ENCODE data around the gene PAX5.

Gene PAX5

DNA sequence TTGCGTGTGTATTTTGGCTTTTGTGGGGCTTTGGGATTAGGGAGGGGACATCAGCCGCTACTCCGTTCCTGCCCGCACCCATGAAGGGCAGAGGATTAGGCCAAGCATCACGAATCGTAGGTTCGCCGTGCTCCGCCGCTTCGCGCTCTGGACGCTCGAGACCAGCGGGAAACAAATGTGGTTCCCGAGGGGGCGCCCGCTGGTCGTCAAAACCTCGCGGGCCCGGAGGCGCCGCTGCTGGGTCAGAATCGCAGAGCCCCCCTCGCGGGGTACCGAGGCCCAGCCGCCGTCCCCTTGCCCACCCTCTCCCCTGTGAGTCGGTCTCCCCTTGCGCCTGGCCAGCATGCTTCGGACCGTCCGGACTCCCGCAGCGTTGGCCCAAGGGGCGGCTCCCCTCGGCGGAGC lies 2.3 kb upstream of the PAX5 start:
- TF ChIP-seq, protein P1, sequence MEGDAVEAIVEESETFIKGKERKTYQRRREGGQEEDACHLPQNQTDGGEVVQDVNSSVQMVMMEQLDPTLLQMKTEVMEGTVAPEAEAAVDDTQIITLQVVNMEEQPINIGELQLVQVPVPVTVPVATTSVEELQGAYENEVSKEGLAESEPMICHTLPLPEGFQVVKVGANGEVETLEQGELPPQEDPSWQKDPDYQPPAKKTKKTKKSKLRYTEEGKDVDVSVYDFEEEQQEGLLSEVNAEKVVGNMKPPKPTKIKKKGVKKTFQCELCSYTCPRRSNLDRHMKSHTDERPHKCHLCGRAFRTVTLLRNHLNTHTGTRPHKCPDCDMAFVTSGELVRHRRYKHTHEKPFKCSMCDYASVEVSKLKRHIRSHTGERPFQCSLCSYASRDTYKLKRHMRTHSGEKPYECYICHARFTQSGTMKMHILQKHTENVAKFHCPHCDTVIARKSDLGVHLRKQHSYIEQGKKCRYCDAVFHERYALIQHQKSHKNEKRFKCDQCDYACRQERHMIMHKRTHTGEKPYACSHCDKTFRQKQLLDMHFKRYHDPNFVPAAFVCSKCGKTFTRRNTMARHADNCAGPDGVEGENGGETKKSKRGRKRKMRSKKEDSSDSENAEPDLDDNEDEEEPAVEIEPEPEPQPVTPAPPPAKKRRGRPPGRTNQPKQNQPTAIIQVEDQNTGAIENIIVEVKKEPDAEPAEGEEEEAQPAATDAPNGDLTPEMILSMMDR (IDR thresholded peaks at IDR 0.05; ENCODE audit: low read depth, low read length), result no peak
- DNase-seq (ENCODE audit: extremely low read depth, low read depth), result no peak

DNA sequence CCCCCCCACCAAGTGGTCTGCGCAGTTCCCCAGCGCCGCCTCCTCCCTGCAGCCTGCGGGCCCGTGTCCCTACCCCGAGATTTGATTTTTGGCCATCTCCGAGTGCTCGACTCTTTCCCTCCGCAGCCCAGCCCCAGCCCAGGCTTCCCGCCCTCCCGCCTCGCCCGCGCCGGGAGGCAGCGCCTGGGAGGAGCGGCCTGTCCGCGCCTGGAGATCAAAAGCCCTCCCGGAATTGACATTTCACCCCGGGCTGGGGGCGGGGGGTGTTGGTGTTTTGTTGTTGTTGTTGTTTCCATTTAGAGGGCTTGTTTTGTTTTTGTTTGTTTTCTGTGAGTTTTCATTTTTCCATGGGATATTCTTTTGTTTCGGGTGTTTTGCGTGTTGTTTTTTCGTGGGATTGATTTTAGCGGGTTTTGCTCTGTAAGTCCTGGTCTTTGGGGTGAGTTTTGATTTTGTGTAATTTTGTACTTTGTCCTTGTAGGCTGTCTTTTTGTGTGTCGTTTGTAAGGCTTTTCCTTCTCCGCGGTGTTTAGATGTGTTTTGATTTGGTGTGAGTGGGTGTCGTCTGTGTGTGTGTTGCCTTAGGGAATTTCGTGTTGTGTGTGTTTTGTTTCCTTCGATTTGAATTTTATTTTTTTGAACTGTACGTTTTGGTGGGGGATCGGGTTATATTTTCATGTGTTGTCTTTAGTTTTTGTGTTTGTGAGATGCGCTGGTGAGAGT lies 1.7 kb upstream of the PAX5 start:
- DNase-seq (ENCODE audit: extremely low read depth, low read depth), result no peak
- TF ChIP-seq, protein P1 (IDR thresholded peaks at IDR 0.05; ENCODE audit: low read depth, low read length), result no peak

DNA sequence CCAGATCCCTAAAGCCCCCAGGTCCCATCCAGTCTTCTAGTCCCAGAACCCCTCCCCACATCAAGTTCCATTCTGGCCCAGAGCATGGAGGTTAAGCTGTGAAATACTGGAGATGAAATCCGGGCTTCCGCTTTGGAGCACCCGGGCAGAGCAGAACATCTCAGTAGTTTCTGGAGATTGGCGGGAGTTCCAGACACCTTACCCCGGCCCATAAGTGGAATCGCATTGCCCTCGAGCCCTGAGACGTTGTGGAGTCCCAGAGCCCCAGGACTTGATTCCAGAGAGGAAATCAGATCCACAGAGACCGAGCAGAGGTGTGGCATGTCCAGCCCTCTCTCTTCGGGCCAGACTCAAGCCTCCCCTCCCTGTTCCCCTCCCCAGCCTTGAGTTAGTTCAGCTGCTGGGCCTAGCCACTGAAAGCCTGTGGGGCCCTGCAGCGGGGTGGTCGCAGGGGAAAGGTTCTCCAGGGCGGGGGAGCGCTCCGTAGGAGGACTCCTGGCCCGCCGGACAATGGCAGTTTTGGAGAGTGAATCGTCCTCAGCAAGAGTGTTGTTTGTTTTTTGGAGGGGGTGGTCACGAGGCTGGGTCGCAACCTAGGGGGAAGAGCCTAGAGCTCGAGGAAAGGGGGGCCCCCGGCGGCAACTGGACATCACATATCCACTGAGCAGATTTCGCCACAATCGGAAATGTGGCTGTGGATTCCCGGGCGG lies 1.0 kb upstream of the PAX5 start:
- DNase-seq (ENCODE audit: extremely low read depth, low read depth), result no peak
- TF ChIP-seq, protein P1 (IDR thresholded peaks at IDR 0.05; ENCODE audit: low read depth, low read length), result no peak

DNA sequence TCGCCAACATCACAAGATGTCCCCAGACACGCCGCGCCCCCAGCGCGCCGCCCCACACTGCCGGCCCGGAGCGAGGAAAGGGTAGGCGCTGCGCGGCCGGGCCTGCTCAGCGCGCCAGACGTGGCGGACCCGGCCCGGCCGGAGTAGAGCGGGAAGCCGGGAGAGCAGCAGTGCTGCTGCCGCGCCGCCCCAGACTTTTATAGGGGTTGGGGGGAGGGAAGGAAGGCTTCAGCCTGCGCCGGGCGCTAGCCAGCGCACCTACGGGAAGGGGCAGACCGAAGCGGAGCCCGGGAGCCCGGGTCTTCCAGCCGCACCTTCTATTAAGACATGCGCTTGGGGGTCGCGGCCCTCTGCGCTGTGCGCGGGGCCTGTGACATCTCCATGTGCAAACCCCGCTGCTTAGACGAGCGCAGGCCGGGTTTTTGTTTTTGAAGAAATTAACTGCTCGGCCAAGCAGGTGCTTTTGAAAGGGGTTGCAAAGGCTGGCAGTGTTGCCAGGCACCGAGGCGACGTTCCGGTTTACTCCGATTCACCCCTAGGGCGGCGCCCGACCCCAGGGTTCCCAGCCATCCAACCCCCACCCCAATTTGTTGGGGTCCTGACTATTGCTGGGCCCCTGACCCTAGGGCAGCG lies 353 bp upstream of the PAX5 start:
- TF ChIP-seq, protein P1 (IDR thresholded peaks at IDR 0.05; ENCODE audit: low read depth, low read length), result no peak
- DNase-seq (ENCODE audit: extremely low read depth, low read depth), result no peak

DNA sequence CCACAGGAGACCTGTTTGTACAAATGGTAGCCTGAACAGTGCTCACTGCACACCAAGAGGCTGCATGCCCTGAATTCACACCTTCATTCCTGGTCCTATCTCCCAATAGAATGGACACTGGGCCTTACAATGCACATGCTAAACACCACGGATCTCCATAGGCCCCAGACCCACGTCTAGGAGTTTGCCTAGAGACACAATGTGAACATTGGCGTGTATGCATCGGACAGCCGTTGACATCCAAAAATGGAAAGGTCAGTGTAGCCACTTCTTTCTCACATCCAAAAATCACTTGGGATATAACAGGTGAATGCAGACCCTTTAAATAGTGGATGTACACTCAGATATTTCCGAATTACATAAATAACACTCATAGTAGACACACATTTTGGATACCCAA lies 927 bp downstream of the PAX5 start:
- no peak for DNase-seq (ENCODE audit: extremely low read depth, low read depth)
- TF ChIP-seq, protein P1 (IDR thresholded peaks at IDR 0.05; ENCODE audit: low read depth, low read length), result no peak

DNA sequence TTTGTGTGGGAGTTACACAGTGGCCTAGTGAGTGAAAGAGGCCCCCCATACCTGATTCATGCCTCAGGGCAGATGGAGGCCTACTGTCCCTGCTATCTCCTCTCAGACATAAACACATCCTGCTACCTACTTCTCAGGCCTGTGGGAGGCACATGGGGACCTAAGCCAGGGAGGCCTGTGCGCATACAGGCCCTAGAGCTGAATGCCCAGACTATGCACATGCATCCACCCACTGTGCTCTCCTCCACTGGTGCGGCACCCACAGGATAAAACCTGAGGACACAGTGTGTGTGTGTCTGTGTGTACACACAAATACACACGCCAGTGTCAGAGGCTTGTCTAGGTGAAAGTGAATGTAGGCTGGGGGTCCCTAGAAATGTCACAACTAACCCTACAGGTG lies 1.4 kb downstream of the PAX5 start:
- TF ChIP-seq, protein P1 (IDR thresholded peaks at IDR 0.05; ENCODE audit: low read depth, low read length), result no peak
- no peak for DNase-seq (ENCODE audit: extremely low read depth, low read depth)

DNA sequence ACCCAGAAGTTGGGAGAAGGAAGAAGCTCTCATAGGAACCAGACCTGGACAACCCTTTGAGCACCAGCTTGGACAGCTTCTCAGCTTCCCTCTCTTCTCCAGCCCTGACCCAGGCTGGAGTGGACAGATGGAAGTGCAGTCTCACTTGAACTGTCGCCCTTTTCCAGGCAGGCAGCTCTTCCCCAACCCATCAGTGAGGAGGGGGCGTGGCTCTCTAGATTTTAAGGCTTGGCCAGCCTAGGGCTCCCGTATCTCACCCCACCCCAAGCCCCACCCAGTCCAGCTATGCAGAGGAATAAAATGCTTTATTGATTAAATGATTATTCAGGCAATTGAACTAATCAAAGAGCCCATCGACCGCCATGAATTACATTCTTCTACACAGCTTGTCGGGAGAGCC lies 2.2 kb downstream of the PAX5 start:
- DNase-seq (ENCODE audit: extremely low read depth, low read depth), result no peak
- TF ChIP-seq, protein P1 (IDR thresholded peaks at IDR 0.05; ENCODE audit: low read depth, low read length), result no peak

Data from AG09319 (cell line).